Tibial artery (tissue), 4 donors: ENCODE results near the gene MOK.

Experiments
- DNase-seq, 2 donors: peaks; one replicate each; pipeline ENCODE4 v3.0.0-alpha.2; 2019
- H3K27ac ChIP-seq, 2 donors: fragments of 200-600 bp; sonication (generic) in 1 of 2; 1 replicate in 1 of 2; 2 replicates in 1 of 2; pipeline ENCODE4 v1.5.1; 2018 to 2019; ENCODE audit warnings: mild to moderate bottlenecking in 1 of 2
- H3K27me3 ChIP-seq, 2 donors: fragments of 200-600 bp; sonication (generic) in 1 of 2; one replicate each; pipeline versions ENCODE4 v1.5.1 to v1.6.0; 2016 to 2019
- H3K36me3 ChIP-seq, 3 donors: fragments of 200-600 bp; sonication (generic) in 2 of 3; one replicate each; pipeline ENCODE4 v1.5.1; 2016 to 2019; ENCODE audit warnings: mild to moderate bottlenecking in 2 of 3
- H3K4me1 ChIP-seq, 4 donors: fragments of 200-600 bp; sonication (generic) in 2 of 4; 1 replicate in 3 of 4; 2 replicates in 1 of 4; pipeline ENCODE4 v1.5.1; 2016 to 2019
- H3K4me3 ChIP-seq, 2 donors: fragments of 200-600 bp; sonication (generic) in 1 of 2; 1 replicate in 1 of 2; 2 replicates in 1 of 2; pipeline ENCODE4 v1.5.1; 2018 to 2019; ENCODE audit warnings: mild to moderate bottlenecking in 2 of 2
- H3K9me3 ChIP-seq, 3 donors: fragments of 200-600 bp; sonication (generic) in 1 of 3; one replicate each; pipeline ENCODE4 v1.5.1; 2016 to 2019
- CTCF ChIP-seq, 2 experiments: fragments of 200-600 bp in 1 of 2; fragments of 450-650 bp in 1 of 2; IDR thresholded peaks; one replicate each; pipeline ENCODE4 v1.5.1; 2017 to 2019; ENCODE audit warnings: antibody characterized with exemption in 2 of 2, mild to moderate bottlenecking in 1 of 2, moderate library complexity in 1 of 2
- intact Hi-C: fragments of 100-400 bp; cut with DNase I; formaldehyde crosslinking; loops from one replicate; pipeline ENCODE4 v1.15.0; 2023; ENCODE audit warnings: low total_unique reads

The MOK gene

GRCh38 chr14:102182190-102182589 lies 122.8 kb downstream of the MOK start:
- no peak overlapping the region for H3K27ac ChIP-seq
- H3K4me3 ChIP-seq, result no peak overlapping the region
- TF ChIP-seq CTCF (IDR thresholded peaks at IDR 0.05), result no peak
- no peaks in the 10 kb centered on the region for H3K27me3 ChIP-seq
- no peak for DNase-seq
- intact Hi-C loops, result no loop called here
- H3K4me1 ChIP-seq, result peaks cover 0 to 28% (median 14%) of the 10 kb centered on the region in 4 donors
- H3K36me3 ChIP-seq, result peaks cover 0 to 4% (median 0%) of the 10 kb centered on the region in 3 donors
- H3K9me3 ChIP-seq, result no peaks in the 10 kb centered on the region

- Histone ChIP-seq H3K36me3 (peaks cover 0 to 4% (median 0%) of the 10 kb centered on the region in 3 donors), H3K27me3 (no peaks in the 10 kb centered on the region), H3K9me3 (no peaks in the 10 kb centered on the region), H3K27ac (no peak overlapping the region), H3K4me1 (peaks cover 0 to 20% (median 10%) of the 10 kb centered on the region in 4 donors), H3K4me3 (no peak overlapping the region)
- intact Hi-C loops, result no loop called here
- DNase-seq, result no peak
- no peak for TF ChIP-seq CTCF (IDR thresholded peaks at IDR 0.05)
Observed at GRCh38 chr14:102181187-102181586, 123.8 kb downstream of the MOK start.

- Histone ChIP-seq H3K27ac (no peak overlapping the region), H3K4me1 (peaks cover 0 to 20% (median 8%) of the 10 kb centered on the region in 4 donors), H3K27me3 (no peaks in the 10 kb centered on the region), H3K9me3 (no peaks in the 10 kb centered on the region), H3K36me3 (peaks cover 0 to 4% (median 0%) of the 10 kb centered on the region in 3 donors), H3K4me3 (no peak overlapping the region)
- no peak for DNase-seq
- intact Hi-C loops, result no loop called here
- TF ChIP-seq CTCF (IDR thresholded peaks at IDR 0.05), result no peak
Observed at GRCh38 chr14:102180248-102180998, 124.5 kb downstream of the MOK start.
